RPMI7951 (cell line): ENCODE results near the gene FABP1. TPM values are rescaled to one million over a fixed set of nuclear protein-coding genes. Genes with fewer than 3 reads are reported as not detected.

Experiments used
- DNase-seq: peaks from one replicate; pipeline ENCODE4 v3.0.0-alpha.2; 2012; ENCODE audit warnings: low read depth
- total RNA-seq: library from RNA; depleted of rRNA; stranded (reverse); fragments of >200 nt; shearing (Covaris generic); gene quantifications from 2 replicates; pipeline ENCODE4 v1.2.3, GENCODE V29; 2014; rRNA removed

FABP1 gene
- total RNA-seq, 1 experiment from 2014 or later: not detected

DNA sequence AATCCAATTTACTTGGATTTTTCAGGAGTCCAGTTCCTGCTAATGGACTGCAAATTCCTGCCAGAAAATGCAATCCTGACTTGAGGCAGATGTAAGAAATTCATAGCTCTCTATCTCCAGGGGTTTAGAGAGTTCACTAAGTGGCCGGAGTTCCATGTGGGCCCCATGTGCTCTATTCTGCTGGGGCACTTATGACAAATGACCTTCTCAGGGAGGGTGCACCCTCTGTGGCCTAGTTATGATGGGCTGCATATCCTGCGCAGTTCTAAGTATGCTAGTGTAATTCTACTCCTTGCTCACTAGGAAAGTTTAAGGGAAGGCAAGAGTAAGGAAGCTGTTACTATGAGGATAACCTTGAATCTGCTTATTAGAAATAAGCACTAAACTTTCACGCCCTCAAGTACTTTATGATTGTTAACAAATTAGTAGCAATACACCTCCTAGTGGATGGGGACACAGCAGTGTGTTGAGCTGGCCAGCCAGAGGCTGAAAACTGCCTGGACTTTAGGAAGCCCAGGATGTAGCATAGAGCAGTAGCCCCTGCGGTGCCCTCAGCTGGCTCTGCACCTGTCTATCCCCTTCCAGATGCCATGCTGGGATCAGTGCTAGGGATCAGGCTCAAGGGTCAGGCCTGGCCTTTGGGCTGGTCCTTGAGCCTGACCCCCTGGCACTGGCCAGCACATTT is 45.8 kb downstream of the FABP1 start:
- DNase-seq: no peak

DNA sequence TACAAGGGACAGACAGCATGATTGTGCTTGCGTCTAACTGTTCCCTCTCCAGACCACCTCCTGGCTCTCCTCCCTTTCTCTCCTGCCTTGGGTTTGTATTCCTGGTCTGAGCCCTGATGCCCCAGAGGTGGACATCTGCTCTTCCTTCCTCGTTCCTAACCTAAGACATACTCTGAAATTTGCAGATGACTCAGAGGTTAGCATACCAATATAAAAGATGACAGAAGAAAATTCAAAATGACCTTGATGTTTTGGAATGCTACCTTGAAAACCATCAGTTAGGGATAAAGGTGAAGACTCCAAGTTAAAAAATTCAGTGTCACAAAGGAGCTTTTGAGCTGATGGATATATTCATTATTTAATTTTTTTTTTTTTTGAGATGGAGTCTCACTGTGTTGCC is 47.3 kb downstream of the FABP1 start:
- DNase-seq: no peak

DNA sequence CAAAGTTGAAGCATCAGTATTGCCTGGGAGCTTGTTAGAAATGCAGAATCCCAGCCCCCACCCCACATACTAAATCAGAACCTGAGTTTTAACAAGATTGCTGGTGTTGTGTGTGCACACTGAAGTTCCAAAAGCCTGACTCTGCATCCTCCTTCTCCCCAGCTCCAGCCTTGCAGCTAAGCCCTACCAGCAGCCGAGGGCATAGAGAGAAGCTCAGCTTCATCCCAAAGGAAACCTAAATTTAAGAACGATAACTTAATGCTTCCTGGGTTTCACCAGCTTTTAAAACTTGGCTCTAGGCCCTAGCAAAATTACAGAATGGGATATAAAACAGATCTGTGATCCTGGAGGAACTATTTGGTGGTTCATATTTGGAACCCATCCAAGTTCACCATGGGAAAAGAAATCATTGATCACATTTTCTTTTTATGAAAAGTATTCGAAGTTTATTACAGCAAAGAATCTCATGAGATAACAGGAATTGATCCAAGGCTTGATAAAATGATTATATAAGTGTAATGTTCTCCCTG is 49.2 kb downstream of the FABP1 start:
- DNase-seq: no peak

- DNase-seq: no peak
These were observed 50.8 kb downstream of the FABP1 start for GRCh38 chr2:88077080-88077479.

- peak; percentile 38 for DNase-seq
These were observed 53.0 kb downstream of the FABP1 start for GRCh38 chr2:88074854-88075292.

DNA sequence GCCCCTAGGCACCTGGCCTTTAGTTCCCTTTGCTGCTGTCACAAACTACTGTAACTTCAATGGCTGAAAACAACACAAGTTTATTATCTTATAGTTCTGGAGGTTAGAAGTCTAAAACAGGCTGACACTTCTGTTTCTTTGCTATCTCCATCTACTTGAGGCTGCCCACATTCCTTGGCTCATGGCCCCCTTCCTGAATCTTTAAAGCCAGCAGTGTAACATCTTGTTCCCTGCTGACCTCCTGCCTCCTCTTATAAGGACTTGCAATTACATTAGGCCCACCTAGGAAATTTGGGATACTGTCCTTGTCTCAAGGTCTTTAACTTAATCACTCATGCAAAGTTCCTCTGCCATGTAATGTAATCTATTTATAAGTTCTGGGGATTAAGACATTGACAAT is 53.7 kb downstream of the FABP1 start:
- DNase-seq: no peak

Other genes starting within 250 kb of the FABP1 start
- gene RNU2-63P, start 111.5 kb downstream of the FABP1 start, total RNA-seq: not detected in 2 replicates
- 35.0 and 36.2 TPM in 2 replicates for gene KRCC1, start 72.3 kb downstream of the FABP1 start, total RNA-seq
- gene SMYD1, start 60.2 kb downstream of the FABP1 start, total RNA-seq: not detected in 2 replicates
- 4.4 and 4.6 TPM in 2 replicates for gene THNSL2, start 42.3 kb upstream of the FABP1 start, total RNA-seq